CD4-positive, alpha-beta T cell treated with Interleukin-17A for 1 hour (primary cell): ENCODE measurements around the gene CD274.
"Not testable (repeated sequence)": the region's sequence is repeated elsewhere in the genome, so short reads cannot be mapped to it uniquely, and the experiment has no call there.

Experiments
- DNase-seq: peaks from one replicate; pipeline ENCODE4 v3.0.0-alpha.2; 2020

Gene CD274

DNA sequence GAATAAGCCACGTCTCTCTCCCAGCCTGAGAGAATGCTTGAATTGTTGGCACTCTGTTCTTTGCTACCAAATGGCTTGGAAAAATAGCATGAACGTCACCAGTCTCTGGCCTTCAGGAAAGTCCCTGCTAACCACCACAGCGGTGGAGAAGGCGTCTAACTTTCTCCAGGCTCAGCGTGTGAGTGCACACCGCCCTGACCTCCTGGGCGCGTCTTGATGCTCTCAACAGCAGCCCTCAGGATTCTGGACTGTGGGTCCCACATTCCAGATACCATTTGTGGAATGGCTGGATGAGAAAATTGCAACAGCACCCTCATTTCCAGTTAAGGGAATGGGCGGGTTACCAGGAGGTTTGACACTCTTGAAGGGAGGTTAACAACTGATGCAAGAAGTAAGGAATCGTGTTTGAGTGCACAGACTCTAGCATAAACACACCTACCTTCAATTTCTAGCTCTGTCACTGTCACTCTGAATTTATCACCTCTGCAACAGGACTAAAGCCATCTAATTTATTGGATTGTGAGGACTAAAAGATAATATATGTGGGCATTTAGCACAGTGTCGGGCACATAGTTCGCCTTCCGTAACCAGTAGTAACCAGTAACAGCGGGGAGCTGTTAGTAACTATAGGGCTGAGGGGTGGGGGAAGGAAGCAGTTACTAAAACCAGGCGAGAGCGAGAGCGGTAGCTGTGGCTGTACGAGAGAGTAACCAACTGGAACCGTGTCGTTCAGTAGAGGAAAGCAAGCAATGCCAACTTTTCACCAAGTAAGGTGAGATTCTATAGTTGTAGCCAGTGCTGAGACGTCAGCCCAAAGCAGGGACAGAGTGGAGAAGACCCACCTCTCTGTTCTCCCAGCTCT is 11.8 kb upstream of the CD274 start:
- DNase-seq: peak; percentile 83

GRCh38 chr9:5440426-5440825 is 9.9 kb upstream of the CD274 start:
- DNase-seq: no peak

DNA sequence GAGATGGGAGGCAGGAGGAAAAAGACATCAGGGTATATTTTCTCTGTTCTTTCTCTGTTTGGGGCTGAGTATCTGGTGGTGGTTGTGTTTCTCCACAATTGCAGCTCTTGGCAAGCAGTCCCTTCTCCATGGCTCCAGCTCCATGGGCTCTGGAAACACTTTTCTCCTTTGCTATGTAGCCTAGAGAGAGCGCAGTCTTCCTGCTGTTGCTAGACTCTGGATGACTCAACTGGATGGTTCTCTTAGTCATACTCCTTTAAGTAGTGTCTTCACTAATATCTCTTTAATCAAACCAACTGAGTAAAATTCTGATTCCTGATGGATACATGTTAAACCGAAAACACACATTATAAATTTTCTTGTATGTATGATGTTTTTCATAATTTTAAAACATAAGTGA is 9.3 kb upstream of the CD274 start:
- DNase-seq: no peak

DNA sequence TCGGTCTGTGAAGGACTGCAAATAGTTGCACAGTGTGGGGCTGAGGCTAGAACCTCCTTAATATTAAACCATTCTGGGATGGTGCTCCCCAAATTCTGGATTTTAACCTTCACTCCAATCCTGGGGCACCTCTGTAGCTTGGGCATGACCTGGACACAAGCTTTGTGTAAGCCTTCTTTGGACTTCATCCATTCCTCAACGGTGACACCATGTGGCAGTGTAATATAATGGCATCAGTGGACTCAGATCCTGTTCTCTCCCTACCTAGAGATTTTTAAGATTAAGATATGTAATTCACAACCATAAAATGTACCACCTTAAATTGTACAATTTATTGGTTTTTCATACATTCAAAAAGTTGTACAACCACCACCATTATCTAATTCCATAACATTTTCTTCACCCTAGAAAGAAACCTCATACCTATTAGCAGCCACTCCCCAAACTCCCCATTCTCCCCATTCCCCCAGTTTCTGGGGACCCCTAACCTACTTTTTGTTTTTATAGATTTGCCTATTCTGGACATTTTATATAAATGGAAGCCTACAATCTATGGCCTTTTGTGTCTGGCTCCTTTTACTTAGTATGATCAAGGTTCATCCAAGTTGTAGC is 7.8 kb upstream of the CD274 start:
- DNase-seq: peak; percentile 56

- DNase-seq: no peak
Measured at GRCh38 chr9:5443850-5444249, 6.5 kb upstream of the CD274 start.

DNA sequence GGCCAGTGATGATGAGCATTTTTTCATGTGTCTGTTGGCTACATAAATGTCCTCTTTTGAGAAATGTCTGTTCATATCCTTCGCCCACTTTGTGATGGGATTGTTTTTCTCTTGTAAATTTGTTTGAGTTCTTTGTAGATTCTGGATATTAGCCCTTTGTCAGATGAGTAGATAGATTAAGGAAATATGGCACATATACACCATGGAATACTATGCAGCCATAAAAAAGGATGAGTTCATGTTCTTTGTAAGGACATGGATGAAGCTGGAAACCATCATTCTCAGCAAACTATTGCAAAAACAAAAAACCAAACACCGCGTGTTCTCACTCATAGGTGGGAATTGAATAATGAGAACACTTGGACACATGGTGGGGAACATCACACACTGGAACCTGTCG is 5.2 kb upstream of the CD274 start:
- not testable (repeated sequence) for DNase-seq

DNA sequence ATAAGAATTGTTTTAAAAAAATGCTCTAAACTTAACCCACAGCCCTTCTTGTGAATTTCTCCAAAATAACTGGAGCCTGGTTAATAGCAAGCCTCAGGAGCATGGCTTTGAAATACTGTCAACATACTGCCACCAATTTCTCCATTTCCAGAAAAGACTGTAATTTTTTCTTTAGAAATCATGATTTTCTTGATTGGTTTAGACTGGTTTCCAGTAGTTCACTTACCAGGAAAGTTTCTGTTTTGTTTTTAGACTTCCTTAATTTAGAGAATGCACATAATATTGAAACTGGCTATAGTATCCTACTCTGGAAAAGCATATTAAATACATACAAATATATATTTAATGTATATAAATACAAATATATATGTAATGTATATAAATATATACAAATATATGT is 4.5 kb upstream of the CD274 start:
- no peak for DNase-seq

DNA sequence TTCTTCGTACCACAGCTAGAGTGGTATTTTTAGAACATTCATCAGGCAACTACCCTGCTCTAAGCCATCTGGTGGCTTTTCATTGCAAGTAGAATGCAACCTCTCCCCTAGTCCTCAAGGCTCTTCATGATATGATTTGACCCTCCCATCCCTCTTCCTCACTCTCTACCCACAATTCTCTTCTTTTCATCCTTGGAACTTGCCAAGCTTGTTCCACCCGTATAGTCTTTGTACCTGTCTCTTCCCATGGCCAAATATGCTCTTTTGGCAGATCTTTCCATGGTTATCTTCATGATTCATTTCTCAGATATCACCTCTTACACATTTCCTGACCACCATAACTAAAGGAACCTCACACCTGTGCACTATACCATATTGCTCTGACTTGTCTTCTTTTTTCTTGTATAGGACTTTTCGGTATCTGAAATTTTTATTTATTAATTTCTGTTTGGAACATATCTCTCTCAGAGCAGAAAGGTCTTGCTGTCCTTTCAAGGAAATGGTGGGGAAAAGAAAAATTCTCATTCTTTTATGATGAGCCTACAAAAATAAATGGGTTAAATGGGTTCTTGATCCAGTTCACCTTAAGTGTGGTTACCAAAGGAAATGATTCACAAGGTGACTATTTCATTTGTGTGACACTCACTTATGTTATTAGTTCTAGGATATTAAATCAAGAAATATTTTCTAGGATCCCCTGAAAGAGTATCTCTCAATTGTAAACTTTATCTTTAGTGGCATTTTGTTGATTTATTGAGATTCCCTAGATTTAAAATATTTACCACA is 3.7 kb upstream of the CD274 start:
- DNase-seq: no peak

- DNase-seq: no peak
Measured at GRCh38 chr9:5447337-5447736, 3.0 kb upstream of the CD274 start.

DNA sequence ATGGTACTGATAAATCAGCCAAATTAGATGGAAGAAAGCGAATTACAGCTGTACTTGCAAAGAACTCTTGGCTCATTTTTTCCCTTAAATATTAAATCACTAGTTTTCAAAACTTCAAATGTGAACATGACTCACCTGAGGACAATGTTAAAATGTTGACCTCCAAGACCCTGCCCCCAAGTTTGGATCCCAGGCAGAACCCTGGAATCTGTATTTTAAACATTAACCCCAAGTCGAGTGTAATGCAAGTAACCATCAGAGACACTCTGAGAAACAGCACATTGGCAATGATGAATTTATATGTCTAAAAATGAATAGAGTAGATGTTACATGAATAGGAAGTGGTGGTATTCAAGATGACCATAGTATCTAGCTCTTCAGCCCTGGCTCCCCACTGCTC is 2.3 kb upstream of the CD274 start:
- DNase-seq: no peak

DNA sequence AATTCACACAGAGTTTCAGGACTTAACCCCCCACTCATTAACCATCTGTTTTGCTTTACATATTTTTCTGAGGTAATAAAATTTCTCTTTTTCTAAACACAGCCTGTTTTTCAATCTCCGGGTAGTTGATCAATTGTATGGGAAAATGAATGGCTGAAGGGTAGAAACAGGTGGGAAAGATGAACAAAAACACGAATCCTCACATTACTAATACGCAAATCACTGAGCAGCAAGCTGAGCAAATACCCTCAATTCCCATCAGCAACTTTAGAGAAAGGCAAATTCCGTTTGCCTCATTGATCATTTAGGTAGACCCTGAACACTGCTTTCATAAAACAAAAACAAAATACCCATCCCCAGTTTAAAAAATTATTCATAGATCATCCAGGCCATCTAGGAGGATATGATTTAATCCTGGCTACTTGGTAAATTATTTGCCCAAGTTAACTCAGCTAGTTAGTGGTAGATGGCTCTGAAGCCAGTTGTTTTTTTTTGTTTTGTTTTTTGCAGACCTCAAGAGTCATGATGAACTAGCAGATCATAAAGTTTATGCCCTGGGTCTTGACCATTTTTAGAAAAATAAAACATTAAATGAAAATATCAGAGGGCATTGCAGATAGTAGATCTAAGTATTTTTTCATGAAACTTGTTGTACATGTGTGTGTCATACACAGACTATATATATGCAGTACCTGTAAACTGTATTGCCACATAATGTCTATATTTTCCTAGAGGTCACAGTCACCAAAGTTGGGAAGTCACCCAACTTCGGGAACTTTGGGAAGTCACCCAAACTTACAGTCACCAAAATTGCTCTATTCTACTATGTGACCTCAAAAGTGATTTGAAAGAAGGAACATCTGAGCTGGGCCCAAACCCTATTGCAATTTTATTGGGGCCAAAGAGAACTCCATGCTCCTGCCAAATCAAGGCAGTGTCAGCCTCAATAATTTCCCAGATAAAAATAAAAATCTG is 1.6 kb upstream of the CD274 start:
- no peak for DNase-seq

DNA sequence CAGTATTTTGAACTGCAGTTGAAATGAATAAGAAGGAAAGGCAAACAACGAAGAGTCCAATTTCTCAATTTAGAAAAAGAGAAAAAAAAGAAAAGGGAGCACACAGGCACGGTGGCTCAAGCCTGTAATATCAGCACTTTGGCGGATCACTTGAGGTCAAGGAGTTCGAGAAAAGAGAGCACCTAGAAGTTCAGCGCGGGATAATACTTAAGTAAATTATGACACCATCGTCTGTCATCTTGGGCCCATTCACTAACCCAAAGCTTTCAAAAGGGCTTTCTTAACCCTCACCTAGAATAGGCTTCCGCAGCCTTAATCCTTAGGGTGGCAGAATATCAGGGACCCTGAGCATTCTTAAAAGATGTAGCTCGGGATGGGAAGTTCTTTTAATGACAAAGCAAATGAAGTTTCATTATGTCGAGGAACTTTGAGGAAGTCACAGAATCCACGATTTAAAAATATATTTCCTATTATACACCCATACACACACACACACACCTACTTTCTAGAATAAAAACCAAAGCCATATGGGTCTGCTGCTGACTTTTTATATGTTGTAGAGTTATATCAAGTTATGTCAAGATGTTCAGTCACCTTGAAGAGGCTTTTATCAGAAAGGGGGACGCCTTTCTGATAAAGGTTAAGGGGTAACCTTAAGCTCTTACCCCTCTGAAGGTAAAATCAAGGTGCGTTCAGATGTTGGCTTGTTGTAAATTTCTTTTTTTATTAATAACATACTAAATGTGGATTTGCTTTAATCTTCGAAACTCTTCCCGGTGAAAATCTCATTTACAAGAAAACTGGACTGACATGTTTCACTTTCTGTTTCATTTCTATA is 602 bp upstream of the CD274 start:
- peak; percentile 34 for DNase-seq

DNA sequence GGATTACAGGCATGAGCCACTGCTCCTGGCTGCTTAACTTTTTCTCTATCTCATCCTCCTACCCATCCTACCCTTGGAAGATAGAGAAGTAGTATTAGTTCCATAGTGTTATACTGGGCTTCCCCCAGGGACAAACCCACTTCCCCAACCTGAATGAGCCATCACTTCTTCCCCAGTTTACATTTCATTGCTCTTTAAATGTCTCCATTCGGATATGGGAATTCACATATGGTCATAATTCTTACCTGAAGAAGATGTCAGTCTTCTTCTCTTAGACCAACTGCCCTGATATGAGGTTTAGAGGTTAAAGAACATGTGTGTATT is 1.9 kb downstream of the CD274 start:
- no peak for DNase-seq

DNA sequence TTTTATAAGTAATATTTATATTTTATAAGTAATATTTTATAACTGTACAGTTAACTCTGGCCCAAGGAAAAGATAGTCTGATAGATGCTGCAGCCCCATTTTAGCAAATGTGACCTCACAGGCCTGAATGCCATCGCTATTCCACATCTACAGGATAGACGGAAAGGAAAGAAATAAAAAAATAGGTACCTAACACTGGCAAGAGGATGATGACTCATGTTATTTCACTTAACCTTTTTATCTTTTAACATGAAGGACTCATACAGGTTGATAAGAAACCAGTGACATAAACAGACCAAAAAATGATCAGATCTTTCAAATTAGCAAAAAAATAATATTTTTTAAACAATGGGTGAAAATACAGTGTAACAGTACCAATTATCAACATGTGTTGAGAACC is 2.7 kb downstream of the CD274 start:
- DNase-seq: no peak

GRCh38 chr9:5453673-5454072 is 3.3 kb downstream of the CD274 start:
- no peak for DNase-seq

GRCh38 chr9:5455181-5455580 is 4.8 kb downstream of the CD274 start:
- DNase-seq: no peak

DNA sequence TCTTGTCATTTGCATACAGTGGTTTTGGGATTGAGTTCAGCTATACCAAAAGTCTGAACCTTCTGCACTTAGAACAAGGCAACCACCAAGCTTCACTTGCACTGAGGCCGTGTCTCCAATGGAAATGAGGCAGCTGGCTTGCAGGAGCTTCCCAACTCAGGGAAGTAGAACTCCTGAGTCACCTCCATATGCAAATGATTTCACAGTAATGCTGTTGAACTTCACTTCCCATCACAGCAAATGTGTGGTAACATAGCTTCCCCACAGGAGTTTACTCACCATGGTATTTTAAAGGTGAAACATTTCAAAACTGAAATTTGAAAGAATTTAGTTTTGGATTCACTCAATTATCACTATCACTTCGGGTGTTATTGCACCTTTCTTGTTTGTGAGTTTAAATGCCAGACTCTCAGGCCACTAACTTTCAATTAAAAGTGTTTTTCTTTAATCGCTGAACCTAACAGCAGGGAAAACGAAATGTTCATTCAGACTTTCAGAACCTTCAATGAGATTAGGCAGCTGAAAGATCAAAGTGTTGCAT is 9.0 kb downstream of the CD274 start:
- no peak for DNase-seq

- DNase-seq: no peak
Measured at GRCh38 chr9:5460157-5460556, 9.8 kb downstream of the CD274 start.

GRCh38 chr9:5464831-5465330 is 14.5 kb downstream of the CD274 start:
- DNase-seq: not testable (repeated sequence)

DNA sequence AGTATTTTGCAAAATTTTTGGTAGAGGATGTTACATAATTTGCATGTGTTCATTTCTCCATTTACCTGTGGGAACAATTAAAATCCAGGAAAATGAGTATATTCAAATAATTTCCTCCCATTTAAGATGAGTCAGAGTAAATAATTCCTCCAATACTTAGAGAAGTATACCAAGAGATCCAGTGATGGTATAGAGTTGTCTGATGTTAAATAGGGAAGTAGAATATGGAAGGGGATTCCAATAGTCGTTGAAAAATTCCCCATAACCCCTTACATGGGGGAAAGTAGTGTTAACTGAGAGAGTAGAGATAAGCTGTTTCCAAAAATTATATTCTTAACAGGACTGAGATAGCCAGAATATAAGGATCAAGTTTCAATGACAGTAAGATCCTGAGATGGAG is 15.7 kb downstream of the CD274 start:
- DNase-seq: no peak

GRCh38 chr9:5466766-5467165 is 16.4 kb downstream of the CD274 start:
- DNase-seq: no peak
